Calu3 (cell line): Measurements from ENCODE around the gene RPS6KC1. TPM values are rescaled to one million over a fixed set of nuclear protein-coding genes. Genes with fewer than 3 reads are reported as not detected.

Source experiments
- BruUV-seq: library from RNA; stranded (reverse); fragments of 400-500 nt; replicated peaks from 2 replicates; lab custom pipeline; 2021; lab: Mats Ljungman, UMichigan
- CTCF ChIA-PET: fragments of 300-600 bp; sonication (Branson Sonifier 250); formaldehyde crosslinking; loops from one replicate; lab custom pipeline; 2022; ENCODE audit warnings: antibody characterized with exemption; lab: Charles Lee
- DNase-seq: peaks from one replicate; pipeline ENCODE4 v3.0.0; 2022
- H3K27ac Mint-ChIP-seq: one replicate; pipeline ENCODE4 v1.8.0; 2022; ENCODE audit warnings: mixed read lengths; ENCODE audit not compliant: unreplicated experiment
- H3K27me3 Mint-ChIP-seq: one replicate; pipeline ENCODE4 v1.8.0; 2022; ENCODE audit warnings: mixed read lengths; ENCODE audit not compliant: unreplicated experiment
- H3K36me3 Mint-ChIP-seq: one replicate; pipeline ENCODE4 v1.8.0; 2022; ENCODE audit warnings: mild to moderate bottlenecking, moderate library complexity, mixed read lengths; ENCODE audit not compliant: insufficient read depth, unreplicated experiment
- H3K4me1 Mint-ChIP-seq: one replicate; pipeline ENCODE4 v1.8.0; 2022; ENCODE audit warnings: mild to moderate bottlenecking, low read depth, mixed read lengths; ENCODE audit not compliant: unreplicated experiment
- H3K4me3 Mint-ChIP-seq: one replicate; pipeline ENCODE4 v1.8.0; 2022; ENCODE audit warnings: mild to moderate bottlenecking, low read depth, moderate library complexity, mixed read lengths; ENCODE audit not compliant: unreplicated experiment
- H3K9me3 Mint-ChIP-seq: one replicate; pipeline ENCODE4 v1.8.0; 2022; ENCODE audit warnings: low read depth, mixed read lengths; ENCODE audit not compliant: unreplicated experiment
- intact Hi-C: fragments of 100-400 bp; cut with micrococcal nuclease; formaldehyde crosslinking; loops from one replicate; pipeline ENCODE4 v1.10.0; 2022; ENCODE audit not compliant: unreplicated experiment
- total RNA-seq: library from RNA; stranded (reverse); gene quantifications from 2 replicates; pipeline ENCODE4 v1.2.3, GENCODE V29; 2022
- TF ChIP-seq, protein P1 (sequence below): fragments of 200-600 bp; IDR thresholded peaks from one replicate; pipeline ENCODE4 v1.8.0; 2022; ENCODE audit warnings: antibody characterized with exemption; ENCODE audit not compliant: unreplicated experiment

The RPS6KC1 gene
- total RNA-seq, 1 experiment from 2014 or later: 23.5 TPM

- Mint-ChIP-seq H3K9me3 (no peaks in the 10 kb centered on the region), H3K4me1 (no peaks in the 10 kb centered on the region), H3K4me3 (no peak overlapping the region), H3K27me3 (no peaks in the 10 kb centered on the region), H3K36me3 (no peaks in the 10 kb centered on the region), H3K27ac (no peak overlapping the region)
- TF ChIP-seq, protein P1, sequence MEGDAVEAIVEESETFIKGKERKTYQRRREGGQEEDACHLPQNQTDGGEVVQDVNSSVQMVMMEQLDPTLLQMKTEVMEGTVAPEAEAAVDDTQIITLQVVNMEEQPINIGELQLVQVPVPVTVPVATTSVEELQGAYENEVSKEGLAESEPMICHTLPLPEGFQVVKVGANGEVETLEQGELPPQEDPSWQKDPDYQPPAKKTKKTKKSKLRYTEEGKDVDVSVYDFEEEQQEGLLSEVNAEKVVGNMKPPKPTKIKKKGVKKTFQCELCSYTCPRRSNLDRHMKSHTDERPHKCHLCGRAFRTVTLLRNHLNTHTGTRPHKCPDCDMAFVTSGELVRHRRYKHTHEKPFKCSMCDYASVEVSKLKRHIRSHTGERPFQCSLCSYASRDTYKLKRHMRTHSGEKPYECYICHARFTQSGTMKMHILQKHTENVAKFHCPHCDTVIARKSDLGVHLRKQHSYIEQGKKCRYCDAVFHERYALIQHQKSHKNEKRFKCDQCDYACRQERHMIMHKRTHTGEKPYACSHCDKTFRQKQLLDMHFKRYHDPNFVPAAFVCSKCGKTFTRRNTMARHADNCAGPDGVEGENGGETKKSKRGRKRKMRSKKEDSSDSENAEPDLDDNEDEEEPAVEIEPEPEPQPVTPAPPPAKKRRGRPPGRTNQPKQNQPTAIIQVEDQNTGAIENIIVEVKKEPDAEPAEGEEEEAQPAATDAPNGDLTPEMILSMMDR: no peak
- CTCF ChIA-PET: no interaction called here
- no peak for DNase-seq
- no TSS peak for BruUV-seq
- intact Hi-C loops: no loop called here
These were observed 216.1 kb downstream of the RPS6KC1 start for GRCh38 chr1:213266983-213267772.

DNA sequence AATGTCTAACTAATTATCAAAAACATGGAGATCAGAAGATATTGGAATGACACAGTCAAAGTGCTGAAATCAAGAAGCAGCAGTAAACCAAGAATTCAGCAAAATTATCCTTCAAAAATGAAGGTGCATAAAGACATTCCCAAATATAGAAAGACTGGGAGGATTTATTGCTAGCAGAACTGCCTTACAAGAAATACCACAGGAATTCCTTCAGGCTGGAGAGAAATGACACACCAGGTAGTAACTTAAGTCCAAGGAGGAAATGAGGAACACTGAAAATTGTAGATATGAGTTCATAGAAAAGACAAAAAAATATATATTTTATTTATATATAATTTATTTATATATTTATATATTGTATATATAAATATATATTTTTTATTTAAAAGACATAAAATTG is 217.2 kb downstream of the RPS6KC1 start:
- Mint-ChIP-seq H3K36me3 (no peaks in the 10 kb centered on the region), H3K9me3 (no peaks in the 10 kb centered on the region), H3K4me1 (no peaks in the 10 kb centered on the region), H3K27me3 (no peaks in the 10 kb centered on the region), H3K27ac (no peak overlapping the region), H3K4me3 (no peak overlapping the region)
- BruUV-seq: no TSS peak
- intact Hi-C loops: no loop called here
- TF ChIP-seq, protein P1: no peak
- DNase-seq: no peak
- CTCF ChIA-PET: no interaction called here

GRCh38 chr1:213269829-213270228 is 218.8 kb downstream of the RPS6KC1 start:
- no peak for DNase-seq
- no peaks in the 10 kb centered on the region for H3K9me3 Mint-ChIP-seq
- TF ChIP-seq, protein P1: no peak
- no TSS peak for BruUV-seq
- H3K27ac Mint-ChIP-seq: no peak overlapping the region
- CTCF ChIA-PET: interaction anchor here (0.6 kb wide), 1 partner anchor 35 kb away, joined by 3 read pairs; no protein-coding TSS in a partner anchor
- intact Hi-C loops: no loop called here
- H3K4me1 Mint-ChIP-seq: no peaks in the 10 kb centered on the region
- no peaks in the 10 kb centered on the region for H3K36me3 Mint-ChIP-seq
- no peaks in the 10 kb centered on the region for H3K27me3 Mint-ChIP-seq
- H3K4me3 Mint-ChIP-seq: no peak overlapping the region

DNA sequence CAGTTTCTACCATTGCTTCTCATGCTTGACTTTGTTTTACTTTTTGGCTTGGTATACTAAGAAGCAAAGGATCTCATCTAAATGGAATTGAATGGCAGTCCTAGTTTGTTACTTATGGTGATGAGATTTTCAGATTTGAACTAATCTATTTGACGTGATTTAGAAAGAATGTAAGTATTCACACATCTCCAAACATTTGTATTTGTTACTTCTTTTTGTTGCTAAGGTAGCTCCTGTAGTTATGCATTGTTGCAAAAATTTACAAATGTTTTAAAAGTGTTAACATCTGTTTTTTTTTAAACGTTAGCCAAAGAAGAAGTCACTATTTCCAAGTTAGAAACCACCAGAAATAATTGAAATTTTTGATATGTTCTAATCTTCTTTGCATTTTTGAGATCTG is 222.5 kb downstream of the RPS6KC1 start:
- Mint-ChIP-seq H3K4me1 (no peaks in the 10 kb centered on the region), H3K36me3 (no peaks in the 10 kb centered on the region), H3K4me3 (no peak overlapping the region), H3K27me3 (no peaks in the 10 kb centered on the region), H3K27ac (no peak overlapping the region), H3K9me3 (no peaks in the 10 kb centered on the region)
- intact Hi-C loops: no loop called here
- no TSS peak for BruUV-seq
- TF ChIP-seq, protein P1: no peak
- CTCF ChIA-PET: no interaction called here
- DNase-seq: no peak
